Hepatocyte (in vitro differentiated cells): ENCODE measurements around the gene PGC. TPM values are rescaled to one million over a fixed set of nuclear protein-coding genes. Genes with fewer than 3 reads are reported as not detected.

Experiments
- DNase-seq: peaks from one replicate; pipeline ENCODE4 v3.0.0-alpha.2; 2016; ENCODE audit warnings: low spot score
- H2AFZ ChIP-seq: fragments of 200-600 bp; sonication (generic); 2 replicates; pipeline ENCODE4 v1.6.0; 2016; ENCODE audit warnings: antibody characterized with exemption, mild to moderate bottlenecking
- H3K27ac ChIP-seq: fragments of 200-600 bp; sonication (generic); 2 replicates; pipeline ENCODE4 v1.5.1; 2016; ENCODE audit warnings: mild to moderate bottlenecking
- H3K27me3 ChIP-seq: fragments of 200-600 bp; sonication (generic); 2 replicates; pipeline ENCODE4 v1.6.1; 2016
- H3K36me3 ChIP-seq: fragments of 200-600 bp; sonication (generic); replicated peaks from 2 replicates; pipeline ENCODE4 v1.5.1; 2016; ENCODE audit warnings: low read depth; ENCODE audit not compliant: insufficient read depth
- H3K4me1 ChIP-seq: fragments of 200-600 bp; sonication (generic); 2 replicates; pipeline ENCODE4 v1.5.1; 2016; ENCODE audit warnings: mild to moderate bottlenecking, moderate library complexity; ENCODE audit not compliant: insufficient read depth
- H3K4me2 ChIP-seq: fragments of 200-600 bp; sonication (generic); 2 replicates; pipeline ENCODE4 v1.6.0; 2016
- H3K4me3 ChIP-seq: fragments of 200-600 bp; sonication (generic); 2 replicates; pipeline ENCODE4 v1.5.1; 2016; ENCODE audit warnings: mild to moderate bottlenecking
- H3K79me2 ChIP-seq: fragments of 200-600 bp; sonication (generic); 2 replicates; pipeline ENCODE4 v1.6.0; 2017; ENCODE audit warnings: mild to moderate bottlenecking
- H3K9me2 ChIP-seq: fragments of 200-600 bp; sonication (generic); replicated peaks from 2 replicates; pipeline ENCODE4 v1.6.0; 2017; ENCODE audit warnings: mild to moderate bottlenecking; ENCODE audit not compliant: insufficient read depth
- H3K9me3 ChIP-seq: fragments of 200-600 bp; sonication (generic); 2 replicates; pipeline ENCODE4 v1.5.1; 2016; ENCODE audit warnings: low read depth, mild to moderate bottlenecking
- H4K20me1 ChIP-seq: fragments of 200-600 bp; sonication (generic); 2 replicates; pipeline ENCODE4 v1.6.0; 2016; ENCODE audit warnings: mild to moderate bottlenecking; ENCODE audit not compliant: insufficient read depth, poor library complexity, severe bottlenecking
- CTCF ChIP-seq: fragments of 200-600 bp; sonication (generic); IDR thresholded peaks from 2 replicates; pipeline ENCODE4 v1.5.1; 2016; ENCODE audit warnings: antibody characterized with exemption, mild to moderate bottlenecking; ENCODE audit not compliant: poor library complexity
- EZH2 ChIP-seq: fragments of 200-600 bp; sonication (generic); IDR thresholded peaks from 2 replicates; pipeline ENCODE4 v1.6.1; 2016; ENCODE audit warnings: antibody characterized with exemption, mild to moderate bottlenecking, borderline replicate concordance
- EZH2phosphoT487 ChIP-seq: fragments of 200-600 bp; sonication (generic); IDR thresholded peaks from one replicate; pipeline ENCODE4 v1.6.1; 2018; ENCODE audit warnings: antibody characterized with exemption, mild to moderate bottlenecking, low read depth, moderate library complexity; ENCODE audit not compliant: unreplicated experiment, severe bottlenecking
- WGBS: methylation state at CpG from one replicate; pipeline ENCODE4 v1.1.6; 2016; ENCODE audit warnings: low lambda C conversion rate; ENCODE audit errors: missing lambda C conversion rate; 5-methylcytosine and 5-hydroxymethylcytosine counted together
- polyA plus RNA-seq: library from polyadenylated mRNA; unstranded; fragments of >200 nt; fragmentation: Nextera tagmentation; extraction: Ambion mirVana; gene quantifications from 2 replicates; pipeline ENCODE4 v1.2.1, GENCODE V29; 2016
- total RNA-seq: library from RNA; depleted of rRNA; stranded (reverse); fragments of >200 nt; gene quantifications from 2 replicates; pipeline ENCODE4 v1.2.3, GENCODE V29; 2014

The PGC gene
- total and polyA plus RNA-seq, 2 experiments from 2014 or later = 109 to 114 TPM

GRCh38 chr6:41716516-41717391 is 30.4 kb downstream of the PGC start:
- H3K4me1 ChIP-seq = peaks cover 24% of the 10 kb centered on the region
- WGBS = 94% methylated on average over 11 of the region's 11 CpGs
- peaks cover 59% of the 10 kb centered on the region for H3K79me2 ChIP-seq
- no peak for DNase-seq
- no peak for TF ChIP-seq EZH2
- TF ChIP-seq EZH2phosphoT487 = no peak
- TF ChIP-seq CTCF = no peak
- H3K4me2 ChIP-seq = peak overlapping the region; percentile 30
- H3K9me3 ChIP-seq = no peaks in the 10 kb centered on the region
- H3K27me3 ChIP-seq = no peaks in the 10 kb centered on the region
- H3K27ac ChIP-seq = no peak overlapping the region
- H3K4me3 ChIP-seq = no peak overlapping the region
- peaks cover 4% of the 10 kb centered on the region for H4K20me1 ChIP-seq
- H2AFZ ChIP-seq = no peak overlapping the region
- H3K36me3 ChIP-seq = no peaks in the 10 kb centered on the region
- no peaks in the 10 kb centered on the region for H3K9me2 ChIP-seq

GRCh38 chr6:41715795-41716515 is 31.2 kb downstream of the PGC start:
- Histone ChIP-seq H2AFZ (no peak overlapping the region), H3K9me3 (no peaks in the 10 kb centered on the region), H3K9me2 (no peaks in the 10 kb centered on the region), H3K4me1 (peaks cover 24% of the 10 kb centered on the region), H3K4me2 (no peak overlapping the region), H3K79me2 (peaks cover 52% of the 10 kb centered on the region), H3K27ac (no peak overlapping the region), H4K20me1 (peaks cover 4% of the 10 kb centered on the region), H3K36me3 (no peaks in the 10 kb centered on the region), H3K4me3 (no peak overlapping the region), H3K27me3 (no peaks in the 10 kb centered on the region)
- WGBS = 85% methylated on average over 5 of the region's 5 CpGs
- no peak for TF ChIP-seq EZH2
- TF ChIP-seq EZH2phosphoT487 = no peak
- no peak for TF ChIP-seq CTCF
- DNase-seq = no peak

- Histone ChIP-seq H3K36me3 (no peaks in the 10 kb centered on the region), H3K27ac (no peak overlapping the region), H3K9me2 (no peaks in the 10 kb centered on the region), H4K20me1 (peaks cover 4% of the 10 kb centered on the region), H3K79me2 (peaks cover 40% of the 10 kb centered on the region), H2AFZ (no peak overlapping the region), H3K9me3 (no peaks in the 10 kb centered on the region), H3K27me3 (no peaks in the 10 kb centered on the region), H3K4me2 (no peak overlapping the region), H3K4me1 (peaks cover 24% of the 10 kb centered on the region), H3K4me3 (no peak overlapping the region)
- WGBS = 95% methylated on average over 12 of the region's 14 CpGs
- TF ChIP-seq EZH2 (no peak), CTCF (no peak), EZH2phosphoT487 (no peak)
- no peak for DNase-seq
These were observed 32.5 kb downstream of the PGC start for GRCh38 chr6:41714556-41715273.
